HG02588 (cell line): ENCODE data around the gene PRPF31.
A peak's percentile ranks its signal among the peaks of the same experiment; 100 is the strongest.

Source experiments
- ATAC-seq: cut with Tn5 transposase; IDR thresholded peaks from one replicate; pipeline ENCODE4 v1.9.1; 2021; ENCODE audit warnings: mild to moderate bottlenecking, moderate library complexity; ENCODE audit not compliant: unreplicated experiment

PRPF31 gene

GRCh38 chr19:54138489-54139256, 23.1 kb downstream of the PRPF31 start:
- ATAC-seq, result no peak

GRCh38 chr19:54141356-54141755, 25.8 kb downstream of the PRPF31 start:
- ATAC-seq, result no peak

GRCh38 chr19:54142166-54142780, 26.7 kb downstream of the PRPF31 start:
- no peak for ATAC-seq

GRCh38 chr19:54145541-54146158, 30.1 kb downstream of the PRPF31 start:
- ATAC-seq, result no peak

GRCh38 chr19:54147676-54148075, 32.1 kb downstream of the PRPF31 start:
- no peak for ATAC-seq

- ATAC-seq, result no peak
Observed at GRCh38 chr19:54148158-54148557, 32.6 kb downstream of the PRPF31 start.

GRCh38 chr19:54149021-54149812, 33.7 kb downstream of the PRPF31 start:
- no peak for ATAC-seq

- ATAC-seq, result no peak
Observed at GRCh38 chr19:54151362-54152035, 35.9 kb downstream of the PRPF31 start.

- ATAC-seq, result no peak
Observed at GRCh38 chr19:54152267-54152666, 36.7 kb downstream of the PRPF31 start.

GRCh38 chr19:54152878-54153524, 37.4 kb downstream of the PRPF31 start:
- no peak for ATAC-seq

- ATAC-seq, result no peak
Observed at GRCh38 chr19:54153731-54154326, 38.3 kb downstream of the PRPF31 start.

GRCh38 chr19:54154603-54155345, 39.2 kb downstream of the PRPF31 start:
- no peak for ATAC-seq

GRCh38 chr19:54155694-54156093, 40.1 kb downstream of the PRPF31 start:
- ATAC-seq, result no peak

GRCh38 chr19:54156490-54156889, 40.9 kb downstream of the PRPF31 start:
- ATAC-seq, result no peak

- no peak for ATAC-seq
Observed at GRCh38 chr19:54156953-54157352, 41.4 kb downstream of the PRPF31 start.

GRCh38 chr19:54158812-54159351, 43.3 kb downstream of the PRPF31 start:
- ATAC-seq, result no peak

- peak; percentile 86 for ATAC-seq
Observed at GRCh38 chr19:54159352-54160181, 44.0 kb downstream of the PRPF31 start, which contains the start of gene LENG1. TSS of gene LENG1 (minus strand) at chr19:54159721. CDS start at chr19:54159695, 26 bp downstream.
